ENCODE results near the gene TENM3.

GRCh38 chr4:182846036-182846435 is 602.8 kb downstream of the TENM3 start:
- TF ChIP-seq EZH2 (IDR thresholded peaks at IDR 0.05; ENCODE audit: borderline replicate concordance, low read length) (no peak), CTCF (IDR thresholded peaks at IDR 0.05; ENCODE audit: low read length) (no peak)
